Esophagus squamous epithelium (tissue), 4 donors: ENCODE results near the gene NPM1.
"Not testable (repeated sequence)": the region's sequence is repeated elsewhere in the genome, so short reads cannot be mapped to it uniquely, and the experiment has no call there.

Experiments
- POLR2A ChIP-seq, 4 donors: fragments of 450-650 bp; IDR thresholded peaks; one replicate each; pipeline ENCODE4 v1.6.1; 2017; ENCODE audit warnings: antibody characterized with exemption in 4 of 4, mild to moderate bottlenecking in 4 of 4, moderate library complexity in 3 of 4
- TF ChIP-seq, protein P1 (sequence below), 6 experiments: fragments of 450-650 bp in 4 of 6; fragments of 200-600 bp in 2 of 6; sonication (generic) in 2 of 6; IDR thresholded peaks; one replicate each; pipeline ENCODE4 v1.5.1; 2016 to 2019; ENCODE audit warnings: antibody characterized with exemption in 6 of 6, mild to moderate bottlenecking in 4 of 6, moderate library complexity in 4 of 6

DNA sequence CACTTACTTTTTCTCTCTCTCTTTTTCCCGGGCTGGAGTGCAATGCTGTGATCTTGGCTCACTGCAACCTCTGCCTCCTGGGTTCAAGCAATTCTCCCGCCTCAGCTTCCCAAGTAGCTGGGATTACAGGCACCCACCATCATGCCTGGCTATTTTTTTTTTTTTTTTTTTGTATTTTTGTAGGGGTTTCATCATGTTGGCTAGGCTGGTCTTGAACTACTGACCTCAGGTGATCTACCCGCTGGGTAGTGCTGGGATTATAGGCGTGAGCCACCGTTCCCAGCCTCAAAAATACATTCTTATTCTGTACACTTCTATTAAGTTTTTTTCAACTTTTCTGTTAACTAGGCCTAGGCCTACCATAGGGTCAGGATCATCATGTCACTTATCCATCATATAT, 26.3 kb downstream of the NPM1 start:
- TF ChIP-seq, protein P1, sequence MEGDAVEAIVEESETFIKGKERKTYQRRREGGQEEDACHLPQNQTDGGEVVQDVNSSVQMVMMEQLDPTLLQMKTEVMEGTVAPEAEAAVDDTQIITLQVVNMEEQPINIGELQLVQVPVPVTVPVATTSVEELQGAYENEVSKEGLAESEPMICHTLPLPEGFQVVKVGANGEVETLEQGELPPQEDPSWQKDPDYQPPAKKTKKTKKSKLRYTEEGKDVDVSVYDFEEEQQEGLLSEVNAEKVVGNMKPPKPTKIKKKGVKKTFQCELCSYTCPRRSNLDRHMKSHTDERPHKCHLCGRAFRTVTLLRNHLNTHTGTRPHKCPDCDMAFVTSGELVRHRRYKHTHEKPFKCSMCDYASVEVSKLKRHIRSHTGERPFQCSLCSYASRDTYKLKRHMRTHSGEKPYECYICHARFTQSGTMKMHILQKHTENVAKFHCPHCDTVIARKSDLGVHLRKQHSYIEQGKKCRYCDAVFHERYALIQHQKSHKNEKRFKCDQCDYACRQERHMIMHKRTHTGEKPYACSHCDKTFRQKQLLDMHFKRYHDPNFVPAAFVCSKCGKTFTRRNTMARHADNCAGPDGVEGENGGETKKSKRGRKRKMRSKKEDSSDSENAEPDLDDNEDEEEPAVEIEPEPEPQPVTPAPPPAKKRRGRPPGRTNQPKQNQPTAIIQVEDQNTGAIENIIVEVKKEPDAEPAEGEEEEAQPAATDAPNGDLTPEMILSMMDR (IDR thresholded peaks at IDR 0.05): not testable (repeated sequence)
- not testable (repeated sequence) for TF ChIP-seq POLR2A (IDR thresholded peaks at IDR 0.05)
